Cerebellar cortex (tissue), 1 donor: Measurements from ENCODE around the gene CDK5.

ENCODE experiments used
- DNase-seq: peaks from one replicate; pipeline ENCODE4 v3.0.0-alpha.2; 2015; ENCODE audit warnings: low spot score

CDK5 gene

DNA sequence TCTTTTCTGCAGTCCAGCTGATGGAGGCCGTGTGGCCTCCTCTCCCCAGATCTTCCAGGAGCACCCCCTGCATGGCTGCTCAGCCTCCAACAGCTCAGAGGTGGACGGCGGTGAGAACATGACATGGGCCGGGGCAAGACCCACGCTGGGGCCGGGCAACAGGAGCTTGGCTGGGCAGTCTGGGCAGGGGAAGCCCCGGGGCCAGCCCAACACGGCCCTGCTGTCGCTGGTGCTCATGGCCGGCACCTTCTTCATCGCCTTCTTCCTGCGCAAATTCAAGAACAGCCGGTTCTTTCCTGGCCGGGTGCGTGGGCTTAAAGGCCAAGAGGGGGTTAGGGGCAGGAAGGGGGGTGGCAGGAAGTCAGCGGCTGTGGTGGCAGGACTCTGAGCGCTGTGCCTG lies 16.3 kb upstream of the CDK5 start:
- no peak for DNase-seq

DNA sequence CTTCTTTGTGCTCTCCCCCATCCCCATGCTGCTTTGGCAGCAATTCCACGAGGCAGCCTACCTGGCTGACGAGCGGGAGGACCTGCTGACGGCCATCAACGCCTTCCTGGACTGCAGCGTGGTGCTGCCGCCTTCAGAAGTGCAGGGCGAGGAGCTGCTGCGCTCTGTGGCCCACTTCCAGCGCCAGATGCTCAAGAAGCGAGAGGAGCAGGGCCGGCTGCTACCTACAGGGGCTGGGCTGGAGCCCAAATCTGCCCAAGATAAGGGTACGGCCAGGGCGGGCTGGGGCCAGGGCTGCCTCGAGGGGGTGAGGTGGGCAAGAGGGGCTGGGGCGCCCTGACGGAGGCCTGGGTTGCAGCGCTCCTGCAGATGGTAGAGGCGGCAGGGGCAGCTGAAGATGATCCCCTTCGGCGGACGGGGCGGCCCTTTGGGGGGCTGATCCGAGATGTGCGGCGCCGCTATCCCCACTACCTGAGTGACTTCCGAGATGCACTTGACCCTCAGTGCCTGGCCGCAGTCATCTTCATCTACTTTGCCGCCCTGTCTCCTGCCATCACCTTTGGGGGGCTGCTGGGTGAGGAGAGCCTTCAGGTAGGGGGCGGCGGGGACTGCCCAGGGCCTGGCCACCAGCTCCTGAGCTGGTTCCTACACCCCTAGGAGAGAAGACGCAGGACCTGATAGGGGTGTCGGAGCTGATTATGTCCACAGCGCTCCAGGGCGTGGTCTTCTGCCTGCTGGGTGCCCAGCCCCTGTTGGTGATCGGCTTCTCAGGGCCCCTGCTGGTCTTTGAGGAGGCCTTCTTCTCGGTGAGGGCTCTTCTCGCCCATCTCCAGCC lies 13.6 kb upstream of the CDK5 start:
- no peak for DNase-seq

DNA sequence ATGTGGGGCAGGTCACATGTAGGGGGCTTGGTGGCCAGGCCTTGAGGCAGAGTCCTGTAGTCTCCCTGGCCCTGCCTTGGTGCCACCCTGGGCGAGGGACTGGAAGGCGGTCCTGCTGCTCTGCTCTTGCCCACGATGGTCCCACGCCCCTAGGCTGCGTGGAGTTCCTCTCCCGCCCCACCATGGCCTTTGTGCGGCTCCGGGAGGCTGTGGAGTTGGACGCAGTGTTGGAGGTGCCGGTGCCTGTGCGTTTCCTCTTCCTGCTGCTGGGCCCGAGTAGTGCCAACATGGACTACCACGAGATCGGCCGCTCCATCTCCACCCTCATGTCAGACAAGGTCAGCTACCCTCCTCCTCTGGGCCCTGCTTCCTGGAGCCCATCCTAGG lies 12.9 kb upstream of the CDK5 start:
- no peak for DNase-seq

DNA sequence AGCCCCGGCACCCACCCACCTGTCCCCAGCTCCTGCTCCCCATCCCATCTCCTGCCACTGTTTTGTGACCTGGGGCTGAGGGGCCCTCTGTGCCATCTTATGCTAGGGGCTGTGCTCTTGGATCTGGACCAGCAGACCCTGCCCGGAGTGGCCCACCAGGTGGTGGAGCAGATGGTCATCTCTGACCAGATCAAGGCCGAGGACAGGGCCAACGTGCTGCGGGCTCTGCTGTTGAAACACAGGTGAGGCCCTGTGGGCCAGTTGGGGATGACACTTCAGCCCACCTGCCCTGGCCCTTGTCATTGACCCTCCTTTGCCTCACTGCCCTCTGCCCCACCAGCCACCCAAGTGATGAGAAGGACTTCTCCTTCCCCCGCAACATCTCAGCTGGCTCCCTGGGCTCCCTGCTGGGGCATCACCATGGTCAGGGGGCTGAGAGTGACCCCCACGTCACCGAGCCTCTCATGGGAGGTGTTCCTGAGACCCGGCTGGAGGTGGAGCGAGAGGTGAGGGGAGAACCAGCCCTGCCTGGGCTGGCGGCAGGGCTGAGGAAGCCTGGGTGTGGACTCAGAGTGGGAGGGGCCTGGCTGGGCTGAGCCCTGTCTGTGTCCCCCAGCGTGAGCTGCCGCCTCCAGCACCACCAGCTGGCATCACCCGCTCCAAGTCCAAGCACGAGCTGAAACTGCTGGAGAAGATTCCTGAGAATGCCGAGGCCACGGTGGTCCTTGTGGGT lies 12.3 kb upstream of the CDK5 start:
- no peak for DNase-seq

DNA sequence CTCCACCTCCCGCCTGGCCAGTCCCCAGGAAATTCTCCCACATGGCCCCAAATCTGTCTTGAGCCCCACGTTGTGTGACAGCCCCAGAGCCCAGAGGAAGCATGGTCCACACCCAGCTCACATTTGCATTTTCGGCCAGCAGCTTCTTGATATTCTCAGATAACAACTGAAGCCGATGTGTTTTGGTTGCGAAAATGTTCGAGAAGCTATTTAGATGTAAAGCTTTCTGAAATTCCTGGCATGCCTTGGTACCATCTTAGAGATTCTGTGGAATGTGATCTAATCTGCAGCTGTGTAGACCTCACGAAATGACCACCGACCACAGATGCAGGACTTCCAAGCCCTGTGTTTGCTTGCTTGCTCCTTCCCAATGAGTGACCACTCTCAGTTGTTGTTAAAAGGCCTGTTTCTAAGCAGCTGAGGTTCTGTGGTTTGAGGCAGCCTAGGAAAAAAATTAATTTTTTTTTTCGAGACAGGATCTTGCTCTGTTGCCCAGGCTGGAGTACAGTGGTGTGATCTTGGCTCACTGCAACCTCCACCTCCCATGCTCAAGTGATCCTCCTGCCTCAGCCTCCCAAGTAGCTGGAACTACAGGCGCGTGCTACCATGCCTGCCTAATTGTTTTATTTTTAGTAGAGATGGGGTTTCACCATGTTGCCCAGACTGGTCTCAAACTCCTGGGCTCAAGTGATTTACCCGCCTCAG lies 10.5 kb upstream of the CDK5 start:
- DNase-seq, result no peak

DNA sequence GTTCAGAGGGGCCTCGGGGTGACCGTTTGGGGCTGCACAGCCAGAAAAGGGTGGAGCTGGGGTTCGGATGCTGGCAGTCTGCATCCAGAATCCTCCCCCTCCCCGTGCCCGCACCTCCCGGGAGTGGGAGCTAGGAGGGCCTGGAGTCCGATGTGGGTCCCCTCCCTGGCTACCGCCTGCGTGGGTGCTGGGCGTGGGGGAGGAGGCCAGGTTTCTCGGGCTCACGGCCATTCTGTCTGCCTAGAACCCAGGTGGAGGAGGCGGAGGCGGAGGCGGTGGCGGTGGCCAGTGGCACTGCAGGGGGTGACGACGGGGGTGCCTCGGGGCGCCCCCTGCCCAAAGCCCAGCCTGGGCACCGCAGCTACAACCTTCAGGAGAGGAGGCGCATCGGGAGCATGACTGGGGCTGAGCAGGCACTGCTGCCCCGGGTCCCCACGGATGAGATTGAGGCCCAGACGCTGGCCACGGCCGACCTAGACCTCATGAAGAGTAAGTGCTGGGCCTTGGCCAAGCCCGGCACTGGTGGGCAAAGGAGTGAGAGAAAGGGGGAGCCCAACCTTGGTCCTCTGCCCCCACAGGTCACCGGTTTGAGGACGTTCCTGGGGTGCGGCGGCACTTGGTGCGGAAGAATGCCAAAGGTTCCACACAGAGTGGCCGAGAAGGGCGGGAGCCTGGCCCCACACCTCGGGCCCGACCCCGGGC lies 8.7 kb upstream of the CDK5 start:
- DNase-seq, result no peak

DNA sequence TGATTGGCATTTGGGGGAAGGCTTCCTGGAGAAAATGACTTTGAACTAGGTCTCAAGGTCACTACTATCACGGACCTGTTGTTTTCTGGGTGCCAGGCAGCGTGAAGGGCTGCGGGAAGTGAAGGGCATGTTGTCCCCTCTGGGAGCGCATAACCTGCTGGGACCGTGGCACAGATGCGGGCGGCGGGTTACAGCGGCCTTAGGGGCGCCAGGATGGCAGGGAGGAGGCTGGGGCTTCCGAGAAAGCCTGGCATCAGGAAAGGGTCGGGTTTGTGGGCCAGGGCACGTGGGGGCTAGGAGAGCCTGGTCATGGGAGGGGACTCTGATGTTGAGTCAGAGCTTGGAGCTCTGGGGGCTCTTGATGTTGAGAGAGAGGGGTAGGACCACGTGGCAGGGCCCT lies 7.8 kb upstream of the CDK5 start:
- DNase-seq, result no peak

DNA sequence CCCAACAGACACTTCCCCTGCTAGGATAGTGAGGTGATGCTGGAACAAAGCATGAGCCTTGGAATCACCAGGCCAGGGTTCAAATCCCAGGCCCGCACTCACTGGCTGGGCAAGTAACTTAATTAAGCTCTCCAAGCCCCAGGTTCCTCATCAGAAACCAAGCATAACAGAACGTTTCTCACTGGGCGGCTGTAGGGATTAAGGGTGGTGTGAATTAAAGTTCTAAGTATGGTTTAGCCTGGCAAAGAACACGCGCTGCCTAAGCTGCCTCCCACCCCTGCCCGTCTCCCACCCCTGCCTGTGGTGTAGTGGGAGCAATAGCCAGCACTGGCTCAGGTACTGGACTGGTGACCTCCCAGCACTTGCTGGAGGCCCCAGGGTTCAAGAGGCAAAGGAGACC lies 7.3 kb upstream of the CDK5 start:
- DNase-seq, result no peak

DNA sequence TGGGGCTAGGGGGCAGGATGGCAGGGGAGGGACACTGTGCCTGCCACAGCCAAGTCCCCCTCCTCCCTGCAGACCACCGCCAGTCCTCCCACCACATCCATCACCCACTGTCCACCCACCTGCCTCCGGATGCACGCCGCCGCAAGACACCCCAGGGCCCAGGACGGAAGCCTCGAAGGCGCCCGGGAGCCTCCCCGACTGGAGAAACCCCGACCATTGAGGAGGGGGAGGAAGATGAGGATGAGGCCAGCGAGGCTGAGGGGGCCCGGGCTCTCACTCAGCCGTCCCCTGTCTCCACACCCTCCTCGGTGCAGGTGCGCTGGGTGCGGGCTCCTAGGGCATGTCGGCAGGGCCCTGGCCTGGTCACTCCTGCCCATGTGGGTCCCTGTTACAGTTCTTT lies 6.8 kb upstream of the CDK5 start:
- no peak for DNase-seq

DNA sequence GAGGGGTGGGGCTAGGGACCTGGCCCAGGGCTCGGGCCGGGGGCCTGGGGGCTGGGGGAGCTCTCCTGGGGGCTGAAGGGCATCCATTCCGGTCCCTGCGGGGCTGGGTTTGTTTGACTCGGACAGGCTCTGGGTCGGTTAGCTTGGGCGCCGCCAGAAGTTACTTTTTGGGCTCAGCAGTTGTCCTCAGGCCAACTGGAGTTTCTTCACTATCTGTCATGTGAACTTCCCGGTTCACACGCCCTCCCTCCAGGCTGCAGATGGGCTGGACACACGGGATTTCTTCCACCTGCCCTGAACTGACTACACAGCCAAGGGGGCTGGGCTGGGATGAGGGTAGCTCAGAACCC lies 5.5 kb upstream of the CDK5 start:
- DNase-seq, result no peak

DNA sequence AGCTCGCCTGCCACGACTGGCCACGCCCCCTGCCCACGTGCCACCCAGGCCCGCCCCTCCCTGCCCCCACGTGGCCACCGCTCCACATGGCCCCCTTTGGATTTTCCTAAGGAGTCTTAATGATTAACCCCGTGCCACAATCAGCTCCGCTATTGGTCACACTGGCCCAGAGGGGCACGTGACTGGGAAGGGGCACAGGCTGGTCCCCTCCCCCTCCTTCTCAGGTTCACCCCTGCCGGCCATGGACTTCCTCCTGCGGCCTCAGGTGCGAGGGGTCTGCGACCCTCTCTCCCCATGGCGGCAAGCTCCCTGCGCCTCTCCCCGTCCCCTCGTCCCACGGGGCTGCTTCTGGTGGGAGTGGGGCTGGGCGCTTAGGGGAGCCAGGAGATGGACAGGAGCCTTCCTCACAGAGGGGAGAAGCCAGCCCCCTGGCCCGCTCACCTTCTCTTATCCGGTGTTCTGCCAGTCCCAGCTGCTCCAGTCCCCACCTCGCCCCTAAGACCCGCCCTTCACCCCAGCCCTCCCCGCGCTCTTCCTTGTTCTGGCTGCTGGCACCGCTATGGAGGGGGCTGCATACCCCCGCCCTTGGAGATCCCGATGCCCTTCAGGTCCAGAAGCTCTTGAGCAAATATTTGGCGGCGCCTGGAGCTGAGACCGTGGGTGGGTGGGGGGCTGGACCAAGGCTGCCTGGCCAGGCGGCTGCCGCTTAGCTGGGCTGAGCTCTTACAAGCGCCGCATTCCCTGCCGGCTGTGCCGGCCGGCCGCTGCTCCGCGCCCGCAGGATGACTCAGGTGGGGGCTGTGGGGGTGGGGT lies 4.9 kb upstream of the CDK5 start:
- DNase-seq, result peak; percentile 72

DNA sequence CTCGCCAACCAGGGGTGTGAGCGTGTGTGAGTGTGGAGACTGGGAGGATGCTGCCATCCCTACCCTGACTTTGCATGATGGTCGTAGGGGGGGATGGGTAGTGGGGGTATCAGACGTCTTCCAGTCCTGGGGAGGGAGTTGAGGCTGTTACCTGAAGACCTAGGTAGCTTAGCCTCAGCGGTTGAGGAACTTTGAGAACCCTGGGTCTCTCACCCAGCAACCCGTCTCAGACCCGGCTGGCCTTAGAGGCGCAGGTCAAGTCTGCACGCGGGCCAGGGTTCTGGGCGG lies 4.4 kb upstream of the CDK5 start:
- DNase-seq, result no peak

DNA sequence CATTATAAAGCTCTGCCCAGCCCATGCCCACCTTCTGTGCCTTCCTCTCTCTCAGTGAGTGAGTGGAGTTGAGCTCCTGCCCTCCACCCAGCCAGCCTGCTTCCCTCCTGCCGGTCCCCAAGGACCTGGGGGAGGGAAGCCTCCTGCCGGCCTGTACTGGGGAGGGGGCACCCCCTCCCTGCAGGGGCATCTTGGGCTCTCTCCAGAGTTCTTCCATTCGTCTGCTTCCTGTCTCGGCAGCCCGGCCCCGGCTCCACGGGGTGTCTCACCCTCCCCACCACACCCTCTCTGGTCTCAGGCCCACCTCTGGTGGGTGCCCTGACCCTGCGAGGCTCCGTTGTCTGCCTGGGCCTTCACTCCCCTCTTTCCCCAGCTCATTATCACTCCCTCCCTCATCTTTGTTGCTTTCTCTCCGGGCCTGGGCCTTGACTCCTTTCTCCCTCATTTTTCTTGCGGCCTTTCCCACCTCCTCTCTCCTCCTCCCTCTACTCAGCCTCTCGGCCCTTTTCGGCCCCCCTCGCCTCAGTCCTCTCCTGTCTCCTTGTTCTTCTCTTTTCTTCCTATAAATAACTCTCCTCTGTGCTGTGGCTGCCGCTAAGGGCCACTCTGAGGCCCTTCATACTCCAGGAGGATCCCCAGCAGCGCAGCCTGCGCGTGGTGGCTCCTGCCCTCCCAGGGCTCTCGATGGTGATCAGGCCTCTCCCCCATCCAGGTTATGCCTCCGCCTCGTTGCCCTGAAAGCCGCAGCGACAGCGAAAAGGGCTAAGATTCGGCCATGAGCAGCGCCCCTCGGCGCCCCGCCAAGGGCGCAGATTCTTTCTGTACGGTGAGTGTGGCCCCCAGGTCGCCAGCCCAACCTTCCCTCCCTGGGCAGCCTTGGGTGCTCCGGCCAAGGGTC lies 3.8 kb upstream of the CDK5 start:
- peak; percentile 34 for DNase-seq

DNA sequence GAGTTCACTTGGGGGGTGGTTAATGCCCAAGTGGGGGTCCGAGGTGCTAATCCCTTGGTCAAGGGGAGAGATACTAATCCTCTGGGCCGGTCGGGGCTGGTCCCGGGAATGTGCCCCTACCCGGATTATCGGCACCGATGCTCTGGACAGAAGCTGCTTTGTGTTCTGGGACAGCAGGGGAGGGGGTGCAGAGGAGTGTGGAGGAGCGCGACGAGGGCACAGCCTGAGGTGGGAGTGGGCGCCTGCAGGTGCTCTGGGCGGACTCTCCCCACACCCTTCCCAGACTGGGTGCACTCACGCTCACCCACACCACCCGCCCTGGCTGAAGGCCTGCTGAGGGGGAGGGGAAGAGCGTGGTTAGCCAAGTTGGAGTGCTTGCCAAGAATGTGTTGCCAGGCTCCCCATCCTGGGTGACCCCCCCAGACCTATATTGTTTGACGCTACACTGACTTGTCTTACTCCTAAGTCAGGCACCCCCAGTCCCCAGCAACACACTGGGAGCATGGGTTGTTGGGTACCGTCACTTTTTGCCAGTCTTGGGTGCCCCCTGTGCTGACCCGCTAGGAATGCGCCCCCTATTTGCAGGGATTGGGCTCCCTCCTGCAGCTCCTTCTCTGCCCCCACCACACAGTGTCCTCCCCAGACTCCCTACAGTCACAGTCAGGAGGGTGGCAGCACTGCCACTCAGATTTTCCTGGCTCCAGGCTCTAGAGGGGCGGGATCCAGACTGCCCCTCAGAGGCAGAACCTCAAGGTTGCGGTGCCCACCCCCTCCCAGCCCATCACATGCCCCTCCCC lies 2.9 kb upstream of the CDK5 start:
- peak; percentile 38 for DNase-seq

DNA sequence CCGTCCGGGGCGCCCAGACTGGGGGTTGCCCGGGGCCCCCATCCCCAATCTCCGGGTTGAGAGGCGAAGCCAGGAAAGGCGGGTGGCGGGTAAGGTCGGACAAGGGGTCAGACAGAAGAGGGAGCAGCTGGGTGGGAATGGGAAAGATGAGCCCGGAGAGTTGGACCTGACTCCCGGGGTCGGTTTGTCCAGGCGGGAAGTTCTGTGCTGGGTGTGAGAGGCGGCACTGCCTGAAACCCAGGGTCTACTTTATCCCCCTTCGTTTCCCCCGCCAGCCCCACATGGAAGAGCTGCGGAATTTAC lies 2.4 kb upstream of the CDK5 start:
- peak; percentile 37 for DNase-seq

DNA sequence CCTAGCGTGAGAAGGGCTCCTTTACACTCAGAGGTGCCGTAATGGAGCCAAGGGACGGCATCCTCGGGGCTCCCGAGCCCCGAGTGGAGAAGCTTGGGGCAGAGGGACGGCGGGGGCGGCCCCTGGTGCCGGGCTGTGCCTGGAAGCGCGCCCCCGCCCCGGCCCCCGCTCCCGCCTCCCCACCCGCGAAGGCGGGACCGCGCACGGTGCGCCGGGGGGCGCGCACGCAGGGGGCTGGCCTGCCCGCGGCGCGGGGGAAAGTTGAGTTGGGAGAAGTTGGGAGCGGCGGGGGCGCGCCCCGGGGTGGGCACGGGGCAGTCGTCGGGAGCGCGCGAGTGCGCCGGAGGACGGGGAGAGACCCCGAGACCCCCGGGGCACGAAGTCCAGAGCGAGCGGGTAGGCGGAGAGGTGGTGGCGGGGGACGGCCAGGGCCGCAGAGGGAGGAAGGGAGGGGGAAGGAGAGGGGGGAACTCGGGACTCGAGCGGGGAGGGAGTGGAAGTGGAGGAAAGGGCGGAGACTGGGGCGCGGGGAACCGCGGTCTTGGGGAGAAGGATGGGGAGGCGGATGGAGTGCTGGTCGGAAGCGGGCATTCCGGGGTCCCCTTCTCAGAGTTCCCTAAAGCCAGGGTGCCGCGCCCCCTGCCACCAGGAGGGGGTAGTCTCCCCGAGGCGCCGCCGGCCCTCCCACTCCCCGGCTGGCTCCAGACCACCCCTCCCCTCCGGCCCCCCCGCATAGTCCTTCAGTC lies 1.8 kb upstream of the CDK5 start, which contains the start of gene SLC4A2:
Gene SLC4A2, plus strand, starts transcription at position 223 of the 746 bp plus-strand sequence. CDS start 2,399 bp downstream, outside the sequence.
- peak; percentile 53 for DNase-seq

DNA sequence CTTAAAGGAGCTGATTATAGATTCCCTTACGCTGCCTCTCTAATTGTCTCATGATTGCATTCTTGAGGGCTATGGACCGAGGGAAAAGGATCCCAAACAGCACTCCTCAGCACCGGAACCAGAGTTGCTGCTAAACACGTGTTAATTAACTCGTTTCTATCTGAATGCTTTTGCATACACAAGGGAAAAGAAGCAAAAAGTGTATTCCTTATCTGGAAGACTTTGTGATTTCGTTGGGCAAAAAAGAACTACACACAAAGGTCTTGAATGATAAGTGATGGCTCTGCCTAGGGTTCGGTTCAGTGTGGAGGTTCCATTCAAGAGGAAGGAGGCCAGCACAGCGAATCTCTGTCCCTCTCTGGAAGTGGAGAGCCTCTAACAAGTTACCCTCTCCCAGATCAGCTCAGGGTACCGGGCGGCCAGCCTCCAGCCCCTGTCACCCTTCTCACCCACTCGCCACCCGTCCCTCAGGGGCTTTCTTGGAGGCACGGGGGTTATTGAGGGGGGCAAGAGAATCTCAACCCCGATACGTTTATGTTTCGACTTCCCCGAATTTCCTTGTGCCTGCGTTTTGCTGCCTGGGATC lies 1.2 kb upstream of the CDK5 start:
- DNase-seq, result peak; percentile 47

DNA sequence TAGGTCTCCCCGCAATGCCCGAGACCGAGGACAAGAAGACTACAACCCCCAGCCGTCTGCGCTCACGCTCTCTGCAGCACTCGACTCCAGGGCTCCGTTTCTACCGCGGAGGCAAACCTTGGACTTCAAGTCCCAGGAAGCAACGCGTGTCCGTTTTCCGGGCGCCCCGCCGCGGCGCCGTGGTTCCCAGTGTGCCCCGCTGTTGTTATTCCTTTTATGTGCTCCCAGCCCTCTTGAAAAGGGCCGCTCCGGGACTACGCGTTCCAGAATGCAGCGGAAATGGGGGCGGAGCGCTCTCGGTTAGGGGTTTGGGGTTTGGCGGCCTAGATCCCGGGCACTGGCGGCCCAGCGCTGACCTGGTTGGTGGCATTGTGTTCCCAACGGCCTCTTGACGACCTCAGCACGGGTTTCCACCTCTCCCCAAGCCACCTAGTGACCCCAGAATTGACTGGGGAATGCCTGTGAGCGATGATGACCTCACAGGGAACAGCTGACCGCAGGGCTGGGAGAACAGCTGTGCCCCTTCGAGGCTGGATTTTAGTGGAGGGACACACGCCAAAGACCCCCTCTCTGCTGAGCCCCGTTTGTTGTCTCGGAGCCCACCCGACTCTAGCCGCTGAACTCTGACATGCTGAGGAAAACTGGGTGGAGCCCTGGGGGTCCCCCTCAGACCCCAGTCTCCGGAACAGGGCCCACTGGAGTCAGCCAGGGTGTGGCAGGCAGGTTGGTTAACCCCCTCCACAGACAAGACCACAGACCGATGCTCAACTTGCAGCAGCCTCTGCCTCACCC lies 488 bp upstream of the CDK5 start:
- peak; percentile 100 for DNase-seq
